Measurements from ENCODE around the gene LARGE2.

The LARGE2 gene

DNA sequence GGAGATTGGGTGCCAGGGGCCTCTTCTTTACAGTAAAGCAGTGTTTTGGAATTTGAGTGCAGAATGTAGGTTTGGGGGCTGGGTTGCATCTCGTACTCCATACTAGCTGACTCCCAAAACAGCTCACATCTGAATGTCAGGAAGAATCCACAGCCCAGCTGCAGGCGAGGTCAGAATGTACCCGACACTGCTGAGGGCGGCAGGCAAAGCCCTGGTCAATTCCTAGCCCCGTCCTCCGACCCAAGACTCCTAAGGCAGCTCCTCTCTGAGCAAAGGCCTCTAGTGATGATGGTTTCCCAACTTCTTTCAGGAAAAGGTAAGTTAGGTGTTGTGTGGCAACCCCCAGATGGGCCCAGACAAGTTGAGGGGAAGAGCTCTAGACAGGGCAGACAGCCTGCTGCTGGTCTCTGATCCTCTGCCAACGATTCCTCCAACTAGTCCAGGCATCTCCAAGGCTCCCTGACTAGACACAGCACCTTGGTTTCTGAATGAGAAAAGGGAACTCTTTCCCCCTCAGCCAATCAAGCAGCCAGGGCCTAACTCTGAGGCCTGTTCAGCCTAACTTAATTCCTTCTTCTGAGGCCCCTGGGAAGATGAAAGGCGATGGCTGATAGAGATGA, 8.6 kb downstream of the LARGE2 start:
- no peak for DNase-seq

DNA sequence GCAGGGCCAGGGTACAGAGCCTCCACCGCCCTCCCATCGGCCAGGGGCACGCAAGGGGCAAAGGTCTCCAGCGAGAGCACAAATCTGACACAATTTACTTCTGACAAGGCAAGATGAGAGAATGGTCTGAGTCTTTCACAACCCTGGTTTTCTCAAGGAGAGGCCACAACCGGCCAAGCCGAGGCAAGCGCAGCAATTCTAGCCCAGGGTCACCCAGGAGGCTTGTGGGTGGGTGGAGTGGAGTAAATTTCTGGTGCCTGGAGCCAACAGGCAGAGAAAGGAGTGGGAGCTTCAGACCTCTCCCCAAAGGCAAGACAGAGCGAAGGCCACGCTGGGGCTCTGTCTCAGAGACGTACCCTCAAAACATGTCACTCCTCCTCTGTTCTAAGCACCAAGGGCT, 9.3 kb downstream of the LARGE2 start:
- DNase-seq = no peak

- no peak for DNase-seq
Observed at GRCh38 chr11:45932217-45932616, 9.8 kb downstream of the LARGE2 start.

DNA sequence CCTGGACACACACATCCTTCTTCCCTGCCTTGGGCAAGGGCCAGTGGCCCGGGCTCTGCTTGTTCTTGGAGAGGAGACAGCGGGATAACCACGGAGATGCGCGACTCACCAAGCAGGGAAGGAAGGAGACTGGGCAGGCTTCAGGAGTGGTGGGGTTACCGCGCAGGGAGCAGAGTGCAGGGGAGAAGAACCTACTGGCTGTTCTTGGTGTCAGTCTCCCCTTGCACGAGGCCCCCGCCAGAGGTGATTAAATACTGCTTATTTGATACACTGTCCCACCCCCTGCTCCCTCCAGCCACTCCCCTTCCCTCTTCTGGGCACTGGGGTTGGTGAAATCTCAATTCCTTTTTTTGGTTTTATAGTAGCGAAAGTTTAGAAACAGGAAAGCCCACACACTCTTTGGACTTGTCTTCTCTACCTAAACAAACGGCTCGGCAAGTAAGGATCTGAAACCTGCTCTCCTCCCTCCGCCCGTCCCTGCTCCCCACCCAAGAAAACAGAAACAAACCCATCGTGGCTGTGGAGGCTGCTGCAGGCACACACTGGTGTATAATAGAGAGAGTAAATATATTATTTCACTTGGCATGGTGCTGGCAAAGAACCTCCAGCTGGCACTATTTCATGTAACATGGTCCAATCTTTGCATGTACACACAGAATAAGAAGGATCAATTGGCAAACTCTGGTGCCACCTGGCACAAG, 10.8 kb downstream of the LARGE2 start:
- DNase-seq = no peak

DNA sequence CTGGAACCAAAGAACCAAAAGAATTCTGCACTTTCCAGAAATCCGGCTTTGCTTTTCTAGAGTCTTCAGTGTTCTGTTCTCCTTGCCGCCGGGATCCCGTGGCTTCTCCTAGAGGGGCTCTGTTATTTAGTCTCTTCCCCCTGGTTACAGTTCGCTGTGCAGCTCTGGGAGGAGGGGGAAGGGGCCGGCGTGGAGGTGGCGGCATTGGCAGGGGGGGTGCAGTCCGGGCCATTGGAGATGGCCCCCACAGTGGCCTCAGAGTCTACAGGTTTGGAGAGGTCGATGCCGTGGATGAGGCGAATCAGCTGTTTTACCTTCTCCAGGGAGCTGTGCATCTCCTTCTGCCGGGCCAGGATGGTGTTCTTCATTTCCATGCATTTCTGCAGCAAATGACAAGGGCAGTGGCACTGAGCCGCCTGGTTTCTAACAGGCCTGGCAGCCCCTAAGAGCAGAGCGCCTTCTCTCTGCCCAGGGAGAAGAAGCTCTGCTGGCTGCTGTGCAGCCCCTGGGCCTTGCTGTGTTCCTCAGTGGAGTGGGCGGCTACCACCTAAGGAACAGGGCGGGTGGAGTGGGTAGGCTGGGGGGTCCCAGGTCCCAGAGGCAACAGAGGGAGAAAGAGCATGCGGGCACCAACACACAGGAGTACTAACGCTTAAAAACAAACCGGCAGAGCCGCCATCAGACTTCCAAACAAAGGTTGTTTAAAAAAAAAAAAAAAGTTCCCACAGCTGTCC, 11.6 kb downstream of the LARGE2 start:
- DNase-seq = no peak

DNA sequence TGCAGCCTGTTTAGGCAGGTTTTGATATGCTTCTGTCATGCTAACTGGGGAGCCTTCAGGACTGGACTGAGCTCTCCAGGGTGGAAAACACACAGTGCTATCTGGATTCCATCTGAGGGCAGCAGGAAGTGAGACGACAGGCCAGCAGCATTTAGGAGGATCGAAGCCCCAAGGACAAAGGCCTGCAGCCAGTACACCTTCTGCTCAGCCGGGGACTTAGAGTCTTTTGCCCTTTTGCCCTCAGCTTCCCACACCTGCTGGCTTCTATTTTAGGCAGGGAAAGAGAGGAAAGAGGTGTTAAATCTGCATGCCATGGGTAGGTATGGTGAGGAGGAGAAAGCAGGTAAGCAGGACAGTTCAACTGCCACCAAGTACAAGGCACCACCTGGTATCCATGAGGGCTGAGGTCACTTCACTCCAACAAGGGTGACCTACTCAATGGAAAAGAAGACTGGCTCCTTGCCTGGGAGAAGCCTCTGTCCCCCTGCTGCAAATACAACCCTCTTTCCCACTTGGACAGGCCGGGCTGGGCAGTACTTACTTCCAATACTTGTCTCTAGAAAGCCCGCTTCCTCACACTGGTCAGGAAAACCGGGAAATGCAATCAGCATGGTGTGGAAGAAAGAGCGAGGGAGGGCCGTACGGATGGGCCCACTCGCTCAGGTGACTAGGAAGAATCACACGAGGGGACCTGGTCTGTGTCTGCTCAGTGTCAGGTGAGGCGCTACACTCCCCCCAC, 12.3 kb downstream of the LARGE2 start:
- no peak for DNase-seq

GRCh38 chr11:45935349-45936064, 13.1 kb downstream of the LARGE2 start:
- DNase-seq = no peak

DNA sequence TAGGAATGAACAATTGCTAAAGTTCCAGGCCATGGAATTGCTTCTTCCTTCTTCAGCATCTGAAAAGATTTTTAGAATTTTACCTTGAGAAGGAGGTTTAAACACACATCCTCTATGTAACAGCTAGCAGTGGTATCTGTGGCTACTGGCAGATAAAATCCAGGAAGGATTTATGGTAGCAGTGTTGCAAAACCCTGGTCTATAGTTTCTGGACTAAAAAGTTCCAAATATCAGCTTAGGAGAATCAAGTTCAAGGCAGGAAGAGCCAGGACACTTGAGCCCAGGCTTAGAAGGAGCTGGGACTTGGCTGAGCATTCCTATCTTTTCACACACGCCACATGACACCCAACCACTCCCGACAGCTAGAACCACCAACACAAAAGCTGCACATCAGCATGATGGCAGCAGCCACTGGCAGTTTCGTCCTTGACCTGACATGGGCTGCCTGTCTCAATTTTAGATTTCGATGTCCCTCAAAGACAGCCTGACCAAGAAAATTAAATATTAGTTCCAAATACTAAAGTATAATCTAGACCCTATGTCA, 14.1 kb downstream of the LARGE2 start:
- DNase-seq = no peak

- no peak for DNase-seq
Observed at GRCh38 chr11:45937916-45938315, 15.5 kb downstream of the LARGE2 start.

GRCh38 chr11:45939836-45940235, 17.4 kb downstream of the LARGE2 start:
- no peak for DNase-seq

DNA sequence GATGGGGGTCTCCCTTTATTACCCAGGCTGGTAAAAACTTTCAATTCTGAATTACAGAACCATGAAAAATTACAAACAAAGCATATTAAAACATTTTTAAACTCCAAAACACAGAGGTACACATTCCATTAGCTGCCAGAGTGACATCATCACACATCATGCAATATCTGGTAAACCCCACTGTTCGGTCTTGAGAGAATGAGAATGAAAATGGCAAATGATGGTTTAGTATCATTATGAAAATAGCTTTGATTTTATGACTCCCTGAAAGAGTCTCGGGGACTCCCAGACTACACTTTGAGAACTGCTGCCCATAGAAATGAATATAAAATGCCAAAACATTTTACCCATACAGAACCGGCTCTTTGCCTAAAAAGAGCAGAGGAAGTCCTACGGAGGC, 18.8 kb downstream of the LARGE2 start:
- no peak for DNase-seq

DNA sequence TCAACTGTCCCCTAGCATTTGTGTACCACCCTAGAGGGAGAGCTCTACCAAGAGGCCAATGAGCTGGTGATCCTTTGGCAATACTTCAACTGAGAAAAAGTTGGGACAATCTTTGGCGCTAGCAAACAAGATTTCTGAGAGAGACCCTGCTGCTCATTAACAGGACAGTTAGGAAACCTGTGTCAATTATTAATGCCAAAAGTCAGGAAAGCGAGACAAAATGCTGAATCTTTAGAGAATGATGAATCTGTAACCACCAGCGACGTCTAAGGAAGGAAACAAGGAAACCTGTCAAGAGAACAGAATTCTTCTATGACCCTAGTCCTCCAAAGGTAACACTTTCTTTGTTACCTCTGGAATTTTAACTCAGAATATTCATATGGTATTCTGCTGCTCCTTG, 19.9 kb downstream of the LARGE2 start:
- DNase-seq = no peak

GRCh38 chr11:45945397-45945999, 23.0 kb downstream of the LARGE2 start:
- no peak for DNase-seq

DNA sequence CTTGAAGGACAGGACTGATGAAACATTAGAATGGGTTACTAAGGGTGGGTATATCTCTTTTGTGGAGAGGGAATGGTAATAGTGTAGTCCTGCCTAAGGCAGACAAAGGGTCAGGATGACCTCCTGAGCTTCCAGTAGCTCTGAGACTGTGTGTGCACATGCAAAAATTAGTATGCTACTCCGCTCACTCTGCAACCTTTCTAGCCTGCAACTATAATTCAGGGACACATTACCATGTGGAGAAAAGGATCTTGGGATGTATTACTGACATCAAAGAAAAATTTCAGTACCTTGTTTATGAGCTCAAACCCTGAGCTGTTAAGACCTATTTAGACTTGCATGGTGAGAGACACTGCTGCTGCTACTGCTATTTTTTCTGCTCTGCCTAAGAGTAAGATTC, 25.4 kb downstream of the LARGE2 start:
- no peak for DNase-seq

GRCh38 chr11:45948356-45948755, 25.9 kb downstream of the LARGE2 start:
- DNase-seq = no peak

DNA sequence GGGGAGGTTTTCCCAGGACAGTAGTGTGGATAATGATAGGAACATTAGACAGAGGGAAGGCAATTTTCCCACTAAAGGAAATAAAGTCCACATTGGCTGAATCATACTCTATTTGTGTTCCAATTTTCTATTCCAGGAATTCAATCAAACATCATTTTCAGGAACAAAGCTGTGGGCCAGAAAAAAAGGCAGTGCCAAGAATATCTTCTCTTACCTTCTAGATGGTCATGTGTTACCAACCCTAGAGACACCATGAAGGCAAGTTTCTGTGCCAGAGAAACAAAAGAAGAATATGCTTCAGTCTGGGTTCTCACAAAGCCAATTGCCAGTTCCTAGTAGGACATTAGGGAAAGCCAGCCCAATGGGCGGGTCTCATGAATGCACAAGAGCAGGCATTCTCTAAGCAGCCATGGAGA, 27.5 kb downstream of the LARGE2 start:
- DNase-seq = no peak

GRCh38 chr11:45959851-45960250, 37.4 kb downstream of the LARGE2 start:
- no peak for DNase-seq

GRCh38 chr11:45960387-45961095, 38.1 kb downstream of the LARGE2 start:
- DNase-seq = no peak

- DNase-seq = no peak
Observed at GRCh38 chr11:45961751-45962240, 39.3 kb downstream of the LARGE2 start.

DNA sequence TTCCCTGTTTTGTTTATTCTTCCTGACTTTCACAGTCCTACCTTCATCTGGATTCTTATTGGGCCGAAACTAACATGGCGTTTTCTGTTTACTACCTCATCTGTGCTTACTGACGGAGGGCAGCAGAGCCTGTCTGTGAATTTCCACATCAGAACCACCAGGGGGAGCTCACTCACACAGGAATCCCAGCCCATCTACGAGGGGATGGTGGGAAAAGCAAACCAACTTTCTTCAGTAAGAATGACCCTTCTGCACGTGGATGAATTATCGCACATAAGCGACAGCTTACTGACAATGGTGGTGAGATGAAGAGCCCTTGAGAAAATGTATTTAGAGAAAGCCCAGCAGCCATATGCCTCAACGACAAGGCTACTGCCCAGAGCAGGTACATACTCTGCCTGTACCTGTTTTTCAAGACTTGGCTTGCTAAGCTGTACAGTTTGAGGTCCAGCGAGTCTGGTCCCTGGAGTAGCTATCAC, 42.5 kb downstream of the LARGE2 start:
- peak; percentile 9 for DNase-seq

DNA sequence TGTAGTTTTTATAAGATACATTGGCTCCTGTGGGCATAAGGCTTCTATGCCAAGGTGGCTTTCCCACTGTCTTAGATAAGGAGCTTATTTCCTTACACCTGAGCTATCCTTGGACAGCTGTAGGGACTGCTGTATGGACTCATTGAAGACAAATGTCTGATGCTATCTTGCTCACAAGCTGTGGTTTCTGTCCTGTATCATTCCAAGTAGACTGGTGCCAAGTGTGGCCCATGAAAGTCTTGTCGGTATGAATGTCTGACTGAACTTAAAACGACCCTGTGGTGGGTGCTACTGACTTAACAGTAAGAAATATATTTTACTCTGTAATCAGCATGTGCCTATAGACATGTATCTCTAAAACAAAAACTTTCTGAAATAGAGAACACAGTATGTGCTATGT, 45.0 kb downstream of the LARGE2 start:
- no peak for DNase-seq

Measured in DMS 273 treated with DMSO at 0.1 percent for 48 hours (cell line).